GM12878 (cell line): Measurements from ENCODE around the gene FRMD3. TPM values are rescaled to one million over a fixed set of nuclear protein-coding genes. Genes with fewer than 3 reads are reported as not detected.
A peak's percentile ranks its signal among the peaks of the same experiment; 100 is the strongest.

Source experiments
- ATAC-seq: fragments of 200-7000 bp; cut with Tn5 transposase; 3 replicates; pipeline ENCODE4 v1.9.1; 2020; ENCODE audit warnings: mild to moderate bottlenecking, moderate library complexity
- BruUV-seq: library from RNA; stranded (reverse); fragments of 400-500 nt; replicated peaks from 2 replicates; lab custom pipeline; 2021; lab: Mats Ljungman, UMichigan
- CTCF ChIA-PET: fragments of 300-600 bp; sonication (Branson Sonifier 250); formaldehyde crosslinking; extraction: SDS; loops from one replicate; lab custom pipeline; 2021; ENCODE audit warnings: inconsistent platforms; lab: Yijun Ruan, JAX
- POLR2A ChIA-PET: fragments of 350-600 bp; formaldehyde crosslinking; extraction: SDS; loops from one replicate; lab custom pipeline; 2021; ENCODE audit warnings: inconsistent platforms; lab: Charles Lee
- RAD21 ChIA-PET: fragments of 300-600 bp; sonication (Branson Sonifier 250); formaldehyde crosslinking; loops from one replicate; lab custom pipeline; 2023; ENCODE audit warnings: antibody characterized with exemption; ENCODE audit not compliant: unreplicated experiment; lab: Charles Lee
- SMC1A ChIA-PET: fragments of 300-600 bp; sonication (Branson Sonifier 250); formaldehyde crosslinking; loops from one replicate; lab custom pipeline; 2023; ENCODE audit not compliant: unreplicated experiment, uncharacterized antibody; lab: Charles Lee
- DNase-seq: peaks from one replicate; pipeline ENCODE4 v3.0.0-alpha.2; 2011; ENCODE audit warnings: low read depth, low spot score
- FAIRE-seq: peaks from 3 replicates; lab custom pipeline; 2011; peaks lifted over from hg19 to GRCh38; lab: Jason Lieb, UNC
- H2AFZ ChIP-seq: 2 replicates; pipeline ENCODE4 v1.6.0; 2011; ENCODE audit warnings: low read depth, low read length, control low read depth; ENCODE audit not compliant: control insufficient read depth
- H3K27ac ChIP-seq: 2 replicates; pipeline ENCODE4 v1.5.1; 2011; ENCODE audit warnings: control low read depth; ENCODE audit not compliant: control insufficient read depth, insufficient read depth
- H3K27me3 ChIP-seq, 2 experiments: replicated peaks in 1 of 2; 2 replicates each; pipeline versions ENCODE4 v1.6.0 to v1.6.1; 2011; ENCODE audit warnings: low read length in 1 of 2; ENCODE audit not compliant: control insufficient read depth in 2 of 2, insufficient read depth in 2 of 2
- H3K36me3 ChIP-seq, 2 experiments: 2 replicates each; pipeline ENCODE4 v1.5.1; 2011; ENCODE audit warnings: low read length in 1 of 2; ENCODE audit not compliant: control insufficient read depth in 2 of 2, insufficient read depth in 2 of 2
- H3K4me1 ChIP-seq: 2 replicates; pipeline ENCODE4 v1.6.1; 2011; ENCODE audit warnings: mild to moderate bottlenecking, low read length, moderate library complexity, mixed read lengths; ENCODE audit not compliant: control insufficient read depth, insufficient read depth
- H3K4me2 ChIP-seq: 2 replicates; pipeline ENCODE4 v1.6.0; 2011; ENCODE audit warnings: control low read depth; ENCODE audit not compliant: control insufficient read depth, insufficient read depth
- H3K4me3 ChIP-seq: fragments of 200-600 bp; sonication (generic); 2 replicates; pipeline ENCODE4 v1.5.1; 2016
- H3K79me2 ChIP-seq: 2 replicates; pipeline ENCODE4 v1.6.0; 2011; ENCODE audit warnings: low read length; ENCODE audit not compliant: control insufficient read depth, insufficient read depth
- H3K9ac ChIP-seq: 2 replicates; pipeline ENCODE4 v1.8.0; 2011; ENCODE audit warnings: low read length, control low read depth, mixed read lengths; ENCODE audit not compliant: control insufficient read depth, insufficient read depth
- H3K9me3 ChIP-seq: replicated peaks from 3 replicates; pipeline ENCODE4 v1.5.1; 2011; ENCODE audit warnings: mild to moderate bottlenecking, low read length; ENCODE audit not compliant: control insufficient read depth, insufficient read depth
- H4K20me1 ChIP-seq: 2 replicates; pipeline ENCODE4 v1.6.0; 2011; ENCODE audit not compliant: control insufficient read depth, insufficient read depth
- BCL11A ChIP-seq: IDR thresholded peaks from 2 replicates; pipeline ENCODE4 v1.6.1; 2011; ENCODE audit warnings: low read depth, low read length
- BHLHE40 ChIP-seq, 2 experiments: fragments of 450-650 bp in 1 of 2; IDR thresholded peaks; 2 replicates each; pipeline ENCODE4 v1.6.1; 2011 to 2017; ENCODE audit warnings: low read depth in 2 of 2, borderline replicate concordance in 1 of 2, improper control_type of control experiment in 1 of 2, low read length in 1 of 2, mild to moderate bottlenecking in 1 of 2
- CBX5 ChIP-seq: sonication (generic); IDR thresholded peaks from 2 replicates; pipeline ENCODE4 v1.6.1; 2016; ENCODE audit warnings: low read depth, moderate library complexity, mild to moderate bottlenecking, inconsistent platforms
- EP300 ChIP-seq, 2 experiments: fragments of 150-350 bp in 1 of 2; IDR thresholded peaks; 2 replicates each; pipeline ENCODE4 v1.6.1; 2011 to 2012; ENCODE audit warnings: low read depth in 2 of 2, low read length in 2 of 2, borderline replicate concordance in 1 of 2, improper control_type of control experiment in 1 of 2, inconsistent platforms in 1 of 2; ENCODE audit not compliant: control insufficient read depth in 1 of 2
- GATAD2B ChIP-seq: fragments of 450-650 bp; conservative IDR thresholded peaks from 2 replicates; pipeline ENCODE4 v1.6.1; 2017; ENCODE audit warnings: low read depth, mild to moderate bottlenecking, moderate library complexity
- IRF4 ChIP-seq: IDR thresholded peaks from 2 replicates; pipeline ENCODE4 v1.6.1; 2011; ENCODE audit warnings: low read depth, low read length
- MTA2 ChIP-seq: fragments of 450-650 bp; IDR thresholded peaks from 2 replicates; pipeline ENCODE4 v1.6.1; 2016; ENCODE audit warnings: low read depth, mild to moderate bottlenecking, moderate library complexity
- MTA3 ChIP-seq: IDR thresholded peaks from 2 replicates; pipeline ENCODE4 v1.6.1; 2012; ENCODE audit warnings: low read length, inconsistent platforms, borderline replicate concordance
- NFIC ChIP-seq: IDR thresholded peaks from 2 replicates; pipeline ENCODE4 v1.6.1; 2012; ENCODE audit warnings: low read depth, mild to moderate bottlenecking, inconsistent platforms, low read length, moderate library complexity
- PAX5 ChIP-seq: IDR thresholded peaks from 2 replicates; pipeline ENCODE4 v1.6.1; 2011; ENCODE audit warnings: low read depth, low read length, borderline replicate concordance
- RBBP5 ChIP-seq: fragments of 200-600 bp; sonication (generic); conservative IDR thresholded peaks from 2 replicates; pipeline ENCODE4 v1.6.1; 2016
- RUNX3 ChIP-seq: IDR thresholded peaks from 2 replicates; pipeline ENCODE4 v1.6.1; 2012; ENCODE audit warnings: low read length, inconsistent platforms
- SIX5 ChIP-seq: IDR thresholded peaks from 2 replicates; pipeline ENCODE4 v1.6.1; 2011; ENCODE audit warnings: mild to moderate bottlenecking, low read depth, low read length, moderate library complexity; ENCODE audit not compliant: severe bottlenecking
- SRF ChIP-seq, 2 experiments: IDR thresholded peaks; 2 replicates each; pipeline ENCODE4 v1.6.1; 2011; ENCODE audit warnings: low read depth in 2 of 2, low read length in 2 of 2, mild to moderate bottlenecking in 1 of 2, moderate library complexity in 1 of 2
- SUPT20H ChIP-seq: IDR thresholded peaks from 2 replicates; pipeline ENCODE4 v1.6.1; 2011; ENCODE audit warnings: low read depth, mild to moderate bottlenecking, low read length, moderate library complexity, borderline replicate concordance; ENCODE audit not compliant: control insufficient read depth
- ZNF622 ChIP-seq: fragments of 450-650 bp; IDR thresholded peaks from 2 replicates; pipeline ENCODE4 v1.6.1; 2017; ENCODE audit warnings: mild to moderate bottlenecking, inconsistent platforms
- WGBS: methylation state at CpG from one replicate; pipeline ENCODE4 v1.1.6; 2016; ENCODE audit warnings: low lambda C conversion rate; ENCODE audit not compliant: insufficient replicate concordance, insufficient coverage; ENCODE audit errors: missing lambda C conversion rate; 5-methylcytosine and 5-hydroxymethylcytosine counted together
- in situ Hi-C: fragments of 300-500 bp; cut with MboI; formaldehyde crosslinking; loops from 9 replicates; pipeline ENCODE4 v1.14.3; 2018; ENCODE audit warnings: mixed read lengths
- intact Hi-C: fragments of 100-400 bp; cut with micrococcal nuclease; formaldehyde crosslinking; loops from one replicate; pipeline ENCODE4 v1.14.2; 2022; ENCODE audit not compliant: unreplicated experiment
- polyA plus RNA-seq, 11 experiments: library from polyadenylated mRNA; depleted of rRNA in 4 of 11; unstranded in 6 of 11; stranded (reverse) in 5 of 11; fragments of >200 nt; fragmentation: Nextera tagmentation in 4 of 11; fragmentation: Illumina TruSeq in 1 of 11; extraction: Ambion mirVana in 4 of 11; extraction: Trizol in 1 of 11; gene quantifications; 1 replicate in 1 of 11; 2 replicates in 10 of 11; pipeline versions ENCODE4 v1.2.1 to v1.2.3, GENCODE V29; 2011 to 2016; ENCODE audit warnings: inconsistent platforms in 2 of 11, missing spikeins in 2 of 11, low read depth in 1 of 11
- total RNA-seq, 4 experiments: library from RNA; depleted of rRNA in 3 of 4; stranded (reverse); fragments of >200 nt in 3 of 4; fragmentation: Illumina TruSeq in 1 of 4; extraction: Trizol in 1 of 4; gene quantifications; 2 replicates each; pipeline versions ENCODE4 v1.2.1 to v1.2.3, GENCODE V29; 2013 to 2021
- TF ChIP-seq, protein P1 (sequence below): IDR thresholded peaks from 2 replicates; pipeline ENCODE4 v1.6.1; 2012; ENCODE audit warnings: low read length, inconsistent platforms
- TF ChIP-seq, protein P2 (sequence below): fragments of 450-650 bp; IDR thresholded peaks from 2 replicates; pipeline ENCODE4 v1.6.1; 2017; ENCODE audit warnings: mild to moderate bottlenecking

FRMD3 gene
- total and polyA plus RNA-seq, 10 of the 15 experiments (the other 5 are each of a cell fraction or from before 2014, with no cell fraction given): 0.04 to 0.68 (median 0.21) TPM; not detected in 1

DNA sequence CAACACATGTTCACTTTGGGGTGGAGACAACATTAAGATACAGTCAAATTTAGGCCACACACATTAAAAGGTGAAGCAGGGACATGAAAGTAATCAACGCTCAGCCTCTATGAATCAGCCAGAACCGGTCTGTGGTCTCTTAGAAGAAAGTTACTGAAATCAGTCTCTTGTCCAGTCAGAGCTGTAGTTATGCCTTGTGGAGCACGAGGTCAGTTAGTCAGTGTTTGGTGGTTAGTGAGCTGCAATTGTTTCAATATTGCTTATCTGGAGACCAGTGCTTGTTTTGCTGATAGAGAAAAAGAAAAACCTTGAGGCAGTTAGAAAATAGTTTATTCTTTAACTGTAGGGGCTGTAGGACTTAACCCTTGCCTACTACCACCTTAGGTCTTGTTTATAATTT lies 317.5 kb downstream of the FRMD3 start:
- FAIRE-seq (peak; percentile 54), DNase-seq (peak; percentile 7), ATAC-seq (peak; percentile 93)
- Histone ChIP-seq H3K4me1 (no peaks in the 10 kb centered on the region), H2AFZ (no peak overlapping the region), H3K4me3 (no peak overlapping the region), H3K27me3 (peaks cover 0 to 3% of the 10 kb centered on the region in 2 experiments; a peak in 1 of 4 replicates), H3K9ac (no peak overlapping the region), H3K27ac (no peak overlapping the region), H3K4me2 (no peak overlapping the region), H3K9me3 (no peaks in the 10 kb centered on the region), H3K36me3 (no peaks in the 10 kb centered on the region), H3K79me2 (no peaks in the 10 kb centered on the region), H4K20me1 (no peaks in the 10 kb centered on the region)
- WGBS: 2% methylated on average over 3 of the region's 3 CpGs
- POLR2A ChIA-PET: no interaction called here
- intact Hi-C loops: no loop called here
- SMC1A ChIA-PET: no interaction called here
- CTCF ChIA-PET: no interaction called here
- RAD21 ChIA-PET: no interaction called here
- no TSS peak for BruUV-seq
- in situ Hi-C loops: no loop called here
- peak; percentile 83 for TF ChIP-seq IRF4
- TF ChIP-seq MTA2: peak; percentile 55
- no peak for TF ChIP-seq CBX5
- TF ChIP-seq SIX5: no peak
- no peak for TF ChIP-seq GATAD2B
- TF ChIP-seq RBBP5: no peak
- TF ChIP-seq SUPT20H: no peak
- TF ChIP-seq, protein P1, sequence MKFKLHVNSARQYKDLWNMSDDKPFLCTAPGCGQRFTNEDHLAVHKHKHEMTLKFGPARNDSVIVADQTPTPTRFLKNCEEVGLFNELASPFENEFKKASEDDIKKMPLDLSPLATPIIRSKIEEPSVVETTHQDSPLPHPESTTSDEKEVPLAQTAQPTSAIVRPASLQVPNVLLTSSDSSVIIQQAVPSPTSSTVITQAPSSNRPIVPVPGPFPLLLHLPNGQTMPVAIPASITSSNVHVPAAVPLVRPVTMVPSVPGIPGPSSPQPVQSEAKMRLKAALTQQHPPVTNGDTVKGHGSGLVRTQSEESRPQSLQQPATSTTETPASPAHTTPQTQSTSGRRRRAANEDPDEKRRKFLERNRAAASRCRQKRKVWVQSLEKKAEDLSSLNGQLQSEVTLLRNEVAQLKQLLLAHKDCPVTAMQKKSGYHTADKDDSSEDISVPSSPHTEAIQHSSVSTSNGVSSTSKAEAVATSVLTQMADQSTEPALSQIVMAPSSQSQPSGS: peak; percentile 61
- TF ChIP-seq MTA3: no peak
- TF ChIP-seq BCL11A: peak; percentile 88
- TF ChIP-seq ZNF622: no peak
- TF ChIP-seq PAX5: peak; percentile 61; the same call in 1 of the 2 replicates
- TF ChIP-seq SRF (IDR thresholded peaks at IDR 0.05; ENCODE audit: low read depth in 2 of 2, low read length in 2 of 2): 0 out of 4 replicates have a peak, but pooled peaks of 1 of the 2 experiments have one; percentile 36
- TF ChIP-seq BHLHE40 (IDR thresholded peaks at IDR 0.05; ENCODE audit: borderline replicate concordance in 1 of 2, low read depth in 2 of 2, low read length in 1 of 2): peak in 1 of 2 experiments; percentile 36; a peak in 2 of 4 replicates
- TF ChIP-seq RUNX3: peak; percentile 91
- TF ChIP-seq, protein P2, sequence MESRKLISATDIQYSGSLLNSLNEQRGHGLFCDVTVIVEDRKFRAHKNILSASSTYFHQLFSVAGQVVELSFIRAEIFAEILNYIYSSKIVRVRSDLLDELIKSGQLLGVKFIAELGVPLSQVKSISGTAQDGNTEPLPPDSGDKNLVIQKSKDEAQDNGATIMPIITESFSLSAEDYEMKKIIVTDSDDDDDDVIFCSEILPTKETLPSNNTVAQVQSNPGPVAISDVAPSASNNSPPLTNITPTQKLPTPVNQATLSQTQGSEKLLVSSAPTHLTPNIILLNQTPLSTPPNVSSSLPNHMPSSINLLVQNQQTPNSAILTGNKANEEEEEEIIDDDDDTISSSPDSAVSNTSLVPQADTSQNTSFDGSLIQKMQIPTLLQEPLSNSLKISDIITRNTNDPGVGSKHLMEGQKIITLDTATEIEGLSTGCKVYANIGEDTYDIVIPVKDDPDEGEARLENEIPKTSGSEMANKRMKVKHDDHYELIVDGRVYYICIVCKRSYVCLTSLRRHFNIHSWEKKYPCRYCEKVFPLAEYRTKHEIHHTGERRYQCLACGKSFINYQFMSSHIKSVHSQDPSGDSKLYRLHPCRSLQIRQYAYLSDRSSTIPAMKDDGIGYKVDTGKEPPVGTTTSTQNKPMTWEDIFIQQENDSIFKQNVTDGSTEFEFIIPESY: no peak
- TF ChIP-seq NFIC: peak; percentile 56
- TF ChIP-seq EP300 (IDR thresholded peaks at IDR 0.05; ENCODE audit: borderline replicate concordance in 1 of 2, control insufficient read depth in 1 of 2, low read depth in 2 of 2, low read length in 2 of 2): 0 out of 4 replicates have a peak, but pooled peaks of 1 of the 2 experiments have one; percentile 10
